ENCODE results near the gene DYNC2I2. TPM values are rescaled to one million over a fixed set of nuclear protein-coding genes. Genes with fewer than 3 reads are reported as not detected.

DYNC2I2 gene
- polyA plus RNA-seq, 1 donor from 2014 or later = 82.5 TPM

DNA sequence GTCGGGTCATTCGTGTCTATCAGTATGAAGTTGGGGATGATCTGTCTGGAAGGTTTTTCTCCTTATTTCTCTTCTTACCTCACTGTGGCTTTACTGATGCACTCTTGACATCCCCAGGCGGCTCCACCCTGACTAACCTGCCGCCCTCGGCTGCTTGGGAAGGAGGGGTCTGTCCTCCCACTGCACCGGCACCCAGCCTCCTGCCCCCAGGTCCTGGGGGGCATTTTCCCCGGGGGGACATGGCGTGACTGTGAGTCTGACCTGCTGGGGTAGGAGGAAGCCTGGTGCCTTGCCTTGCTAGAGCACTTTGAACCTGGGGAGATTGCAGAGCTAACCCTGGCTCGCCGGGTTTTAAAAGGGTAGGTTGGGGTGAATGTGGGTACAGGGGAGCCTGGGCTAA is 27.5 kb downstream of the DYNC2I2 start:
- Histone ChIP-seq H3K4me2 (ENCODE audit: low read length) (no peak overlapping the region), H3K9ac (ENCODE audit: low read length) (no peak overlapping the region), H3F3A (ENCODE audit: insufficient read depth, low read length, poor library complexity, severe bottlenecking) (no peaks in the 10 kb centered on the region), H3K9me3 (ENCODE audit: low read length) (no peaks in the 10 kb centered on the region), H3K36me3 (ENCODE audit: insufficient read depth, low read length) (peaks cover 21% of the 10 kb centered on the region), H3K27ac (ENCODE audit: low read length) (no peak overlapping the region), H2AFZ (ENCODE audit: low read depth, low read length) (no peak overlapping the region), H4K20me1 (ENCODE audit: insufficient read depth) (no peaks in the 10 kb centered on the region), H3K9me2 (ENCODE audit: insufficient read depth, low read length) (no peaks in the 10 kb centered on the region), H3K4me3 (ENCODE audit: low read length) (no peak overlapping the region), H3K79me2 (replicated peaks; ENCODE audit: insufficient read depth, low read length) (no peaks in the 10 kb centered on the region), H3K27me3 (ENCODE audit: insufficient read depth, low read depth, low read length) (no peaks in the 10 kb centered on the region)
- TF ChIP-seq TAF1 (IDR thresholded peaks at IDR 0.05; ENCODE audit: low read depth) (no peak), EZH2 (IDR thresholded peaks at IDR 0.05; ENCODE audit: borderline replicate concordance, insufficient read depth, low read length, poor library complexity, severe bottlenecking) (no peak), RAD21 (conservative IDR thresholded peaks at IDR 0.05) (no peak), POLR2AphosphoS5 (IDR thresholded peaks at IDR 0.05) (no peak), SMC3 (conservative IDR thresholded peaks at IDR 0.05; ENCODE audit: poor library complexity) (no peak), MXI1 (conservative IDR thresholded peaks at IDR 0.05; ENCODE audit: poor library complexity, severe bottlenecking) (no peak), EP300 (conservative IDR thresholded peaks at IDR 0.05; ENCODE audit: poor library complexity, severe bottlenecking) (no peak)
- TF ChIP-seq, protein P1, sequence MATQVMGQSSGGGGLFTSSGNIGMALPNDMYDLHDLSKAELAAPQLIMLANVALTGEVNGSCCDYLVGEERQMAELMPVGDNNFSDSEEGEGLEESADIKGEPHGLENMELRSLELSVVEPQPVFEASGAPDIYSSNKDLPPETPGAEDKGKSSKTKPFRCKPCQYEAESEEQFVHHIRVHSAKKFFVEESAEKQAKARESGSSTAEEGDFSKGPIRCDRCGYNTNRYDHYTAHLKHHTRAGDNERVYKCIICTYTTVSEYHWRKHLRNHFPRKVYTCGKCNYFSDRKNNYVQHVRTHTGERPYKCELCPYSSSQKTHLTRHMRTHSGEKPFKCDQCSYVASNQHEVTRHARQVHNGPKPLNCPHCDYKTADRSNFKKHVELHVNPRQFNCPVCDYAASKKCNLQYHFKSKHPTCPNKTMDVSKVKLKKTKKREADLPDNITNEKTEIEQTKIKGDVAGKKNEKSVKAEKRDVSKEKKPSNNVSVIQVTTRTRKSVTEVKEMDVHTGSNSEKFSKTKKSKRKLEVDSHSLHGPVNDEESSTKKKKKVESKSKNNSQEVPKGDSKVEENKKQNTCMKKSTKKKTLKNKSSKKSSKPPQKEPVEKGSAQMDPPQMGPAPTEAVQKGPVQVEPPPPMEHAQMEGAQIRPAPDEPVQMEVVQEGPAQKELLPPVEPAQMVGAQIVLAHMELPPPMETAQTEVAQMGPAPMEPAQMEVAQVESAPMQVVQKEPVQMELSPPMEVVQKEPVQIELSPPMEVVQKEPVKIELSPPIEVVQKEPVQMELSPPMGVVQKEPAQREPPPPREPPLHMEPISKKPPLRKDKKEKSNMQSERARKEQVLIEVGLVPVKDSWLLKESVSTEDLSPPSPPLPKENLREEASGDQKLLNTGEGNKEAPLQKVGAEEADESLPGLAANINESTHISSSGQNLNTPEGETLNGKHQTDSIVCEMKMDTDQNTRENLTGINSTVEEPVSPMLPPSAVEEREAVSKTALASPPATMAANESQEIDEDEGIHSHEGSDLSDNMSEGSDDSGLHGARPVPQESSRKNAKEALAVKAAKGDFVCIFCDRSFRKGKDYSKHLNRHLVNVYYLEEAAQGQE (IDR thresholded peaks at IDR 0.05; ENCODE audit: borderline replicate concordance) = no peak
- TF ChIP-seq, protein P2, sequence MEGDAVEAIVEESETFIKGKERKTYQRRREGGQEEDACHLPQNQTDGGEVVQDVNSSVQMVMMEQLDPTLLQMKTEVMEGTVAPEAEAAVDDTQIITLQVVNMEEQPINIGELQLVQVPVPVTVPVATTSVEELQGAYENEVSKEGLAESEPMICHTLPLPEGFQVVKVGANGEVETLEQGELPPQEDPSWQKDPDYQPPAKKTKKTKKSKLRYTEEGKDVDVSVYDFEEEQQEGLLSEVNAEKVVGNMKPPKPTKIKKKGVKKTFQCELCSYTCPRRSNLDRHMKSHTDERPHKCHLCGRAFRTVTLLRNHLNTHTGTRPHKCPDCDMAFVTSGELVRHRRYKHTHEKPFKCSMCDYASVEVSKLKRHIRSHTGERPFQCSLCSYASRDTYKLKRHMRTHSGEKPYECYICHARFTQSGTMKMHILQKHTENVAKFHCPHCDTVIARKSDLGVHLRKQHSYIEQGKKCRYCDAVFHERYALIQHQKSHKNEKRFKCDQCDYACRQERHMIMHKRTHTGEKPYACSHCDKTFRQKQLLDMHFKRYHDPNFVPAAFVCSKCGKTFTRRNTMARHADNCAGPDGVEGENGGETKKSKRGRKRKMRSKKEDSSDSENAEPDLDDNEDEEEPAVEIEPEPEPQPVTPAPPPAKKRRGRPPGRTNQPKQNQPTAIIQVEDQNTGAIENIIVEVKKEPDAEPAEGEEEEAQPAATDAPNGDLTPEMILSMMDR (IDR thresholded peaks at IDR 0.05; ENCODE audit: poor library complexity, severe bottlenecking) = no peak

DNA sequence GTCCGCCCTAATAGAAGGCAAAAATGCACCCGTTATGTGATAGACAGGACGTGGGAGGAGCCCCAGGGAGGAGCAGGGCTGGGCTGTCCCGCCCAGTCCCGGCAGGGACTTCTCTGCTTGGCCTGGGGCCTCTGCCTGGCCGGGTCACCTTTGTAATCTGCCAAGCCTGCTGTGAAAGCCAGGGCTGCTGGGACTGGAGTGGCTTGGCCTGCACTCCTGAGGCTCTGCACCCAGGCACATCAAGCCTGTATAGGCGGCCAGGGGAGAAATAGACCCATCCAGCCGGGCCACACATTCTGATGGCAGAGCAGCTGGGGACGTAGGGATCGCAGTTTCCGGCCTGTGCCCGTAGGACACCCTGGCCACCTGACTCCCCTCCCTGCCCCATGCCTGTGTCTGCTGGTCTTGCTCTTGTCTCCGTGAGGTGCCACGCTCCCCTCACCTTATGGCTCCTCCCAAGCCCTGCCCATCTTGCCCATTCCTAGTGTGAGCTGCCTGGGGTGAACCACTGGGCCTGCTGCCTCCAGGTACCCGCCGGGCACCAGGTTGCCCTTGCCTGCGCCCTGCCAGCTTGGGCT is 28.1 kb downstream of the DYNC2I2 start:
- TF ChIP-seq TAF1 (IDR thresholded peaks at IDR 0.05; ENCODE audit: low read depth) (no peak), POLR2AphosphoS5 (IDR thresholded peaks at IDR 0.05) (no peak), RAD21 (conservative IDR thresholded peaks at IDR 0.05) (no peak), SMC3 (conservative IDR thresholded peaks at IDR 0.05; ENCODE audit: poor library complexity) (no peak), EP300 (conservative IDR thresholded peaks at IDR 0.05; ENCODE audit: poor library complexity, severe bottlenecking) (no peak), EZH2 (IDR thresholded peaks at IDR 0.05; ENCODE audit: borderline replicate concordance, insufficient read depth, low read length, poor library complexity, severe bottlenecking) (no peak), MXI1 (conservative IDR thresholded peaks at IDR 0.05; ENCODE audit: poor library complexity, severe bottlenecking) (no peak)
- TF ChIP-seq, protein P2 (IDR thresholded peaks at IDR 0.05; ENCODE audit: poor library complexity, severe bottlenecking) = no peak
- TF ChIP-seq, protein P1 (IDR thresholded peaks at IDR 0.05; ENCODE audit: borderline replicate concordance) = no peak
- Histone ChIP-seq H3K27ac (ENCODE audit: low read length) (no peak overlapping the region), H4K20me1 (ENCODE audit: insufficient read depth) (no peaks in the 10 kb centered on the region), H2AFZ (ENCODE audit: low read depth, low read length) (no peak overlapping the region), H3K79me2 (replicated peaks; ENCODE audit: insufficient read depth, low read length) (no peaks in the 10 kb centered on the region), H3K27me3 (ENCODE audit: insufficient read depth, low read depth, low read length) (no peaks in the 10 kb centered on the region), H3K9me3 (ENCODE audit: low read length) (no peaks in the 10 kb centered on the region), H3K9ac (ENCODE audit: low read length) (no peak overlapping the region), H3K36me3 (ENCODE audit: insufficient read depth, low read length) (peaks cover 21% of the 10 kb centered on the region), H3K4me3 (ENCODE audit: low read length) (no peak overlapping the region), H3K9me2 (ENCODE audit: insufficient read depth, low read length) (no peaks in the 10 kb centered on the region), H3F3A (ENCODE audit: insufficient read depth, low read length, poor library complexity, severe bottlenecking) (no peaks in the 10 kb centered on the region), H3K4me2 (ENCODE audit: low read length) (no peak overlapping the region)
